ENCODE results near the gene PKNOX2. TPM values are rescaled to one million over a fixed set of nuclear protein-coding genes. Genes with fewer than 3 reads are reported as not detected.

PKNOX2 gene
- total and polyA plus RNA-seq, 2 of the 4 experiments (the other 2 are of a cell fraction) = 0.72 to 2.3 TPM

DNA sequence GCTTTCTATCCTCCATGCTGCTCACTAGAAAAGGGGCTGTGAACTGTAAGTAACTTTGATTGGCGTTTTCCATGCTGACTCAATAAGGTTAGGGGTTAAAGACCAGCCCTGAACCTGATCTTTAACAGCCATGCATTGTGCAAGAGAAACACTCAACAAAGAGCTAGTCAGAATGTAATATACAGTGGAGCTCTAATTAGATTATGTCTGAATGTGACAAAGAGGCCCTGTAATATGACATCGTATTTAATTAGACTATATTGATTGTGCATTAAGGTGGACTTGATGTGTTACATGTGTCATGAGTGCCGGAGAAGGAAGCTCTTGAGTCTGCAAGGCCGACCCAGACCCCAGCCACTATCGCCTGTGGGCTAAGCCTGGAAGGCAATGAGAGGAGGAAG, 70.5 kb downstream of the PKNOX2 start:
- Histone ChIP-seq H3K4ac (ENCODE audit: low read depth, low read length) (no peak overlapping the region), H2BK20ac (ENCODE audit: low read depth, low read length) (no peak overlapping the region), H2BK120ac (ENCODE audit: low read depth, low read length) (no peak overlapping the region), H3K56ac (ENCODE audit: extremely low read depth, insufficient read depth, low read length) (no peak overlapping the region), H3K23ac (ENCODE audit: low read depth, low read length) (no peak overlapping the region), H3K9me1 (ENCODE audit: insufficient read depth, low read length) (no peaks in the 10 kb centered on the region), H4K8ac (ENCODE audit: low read depth in 2 of 2, low read length in 2 of 2) (no peak overlapping the region), H3K14ac (replicated peaks; ENCODE audit: low read depth, low read length) (no peak overlapping the region), H4K5ac (ENCODE audit: low read depth, low read length) (no peak overlapping the region), H3K18ac (ENCODE audit: low read depth, low read length) (no peak overlapping the region), H2BK15ac (ENCODE audit: low read depth, low read length) (no peak overlapping the region), H2AK9ac (replicated peaks; ENCODE audit: low read depth, low read length, poor library complexity) (no peak overlapping the region), H3K4me2 (ENCODE audit: low read depth, low read length) (no peak overlapping the region), H2AK5ac (ENCODE audit: low read depth, low read length) (no peak overlapping the region), H3K4me3 (ENCODE audit: insufficient read depth, low read depth, low read length) (no peak overlapping the region), H2AFZ (replicated peaks; ENCODE audit: low read length, poor library complexity) (no peak overlapping the region), H3K9me3 (ENCODE audit: control insufficient read depth, insufficient read depth, low read length) (peaks cover 4% of the 10 kb centered on the region), H3K79me1 (ENCODE audit: low read depth in 1 of 2, low read length in 2 of 2) (no peaks in the 10 kb centered on the region), H3K9ac (ENCODE audit: low read depth, low read length) (no peak overlapping the region), H3K4me1 (ENCODE audit: control insufficient read depth, insufficient read depth, low read length) (no peaks in the 10 kb centered on the region), H4K20me1 (ENCODE audit: insufficient read depth, low read length) (no peaks in the 10 kb centered on the region), H3K36me3 (ENCODE audit: control insufficient read depth, insufficient read depth, low read length) (no peaks in the 10 kb centered on the region), H2BK5ac (ENCODE audit: low read depth, low read length, poor library complexity, severe bottlenecking) (no peak overlapping the region), H4K91ac (ENCODE audit: insufficient read depth, low read depth, low read length) (no peak overlapping the region), H3K27me3 (ENCODE audit: control insufficient read depth, insufficient read depth, low read length) (peaks cover 3% of the 10 kb centered on the region), H3K27ac (ENCODE audit: insufficient read depth, low read length) (no peak overlapping the region)
- dilution Hi-C loops (cut with HindIII; ENCODE audit: low sequenced_read_pairs, unreplicated experiment) (no loop called here), intact Hi-C loops (cut with micrococcal nuclease) (no loop called here), in situ Hi-C loops (cut with MboI; ENCODE audit: low sequenced_read_pairs) (no loop called here)
- DNase-seq (no peak), ATAC-seq (ENCODE audit: low read depth) (no peak)
- no peak for TF ChIP-seq POLR2A (IDR thresholded peaks at IDR 0.05; ENCODE audit: low read depth, low read length)
- no peak for TF ChIP-seq RFX5 (IDR thresholded peaks at IDR 0.05; ENCODE audit: low read depth, low read length)
- TF ChIP-seq NFE2L2 (IDR thresholded peaks at IDR 0.05; ENCODE audit: low read depth, low read length) = no peak
- TF ChIP-seq FOS (IDR thresholded peaks at IDR 0.05; ENCODE audit: low read depth, low read length) = no peak
- no peak for TF ChIP-seq CHD1 (IDR thresholded peaks at IDR 0.05; ENCODE audit: low read depth, low read length)
- ChIA-PET CTCF (no interaction called here), POLR2A (ENCODE audit: unreplicated experiment) (no interaction called here)
- no CpG with 5 or more reads among the region's 5 CpGs for WGBS, 2 experiments (ENCODE audit: extremely low coverage in 2 of 2, insufficient read length in 1 of 2)
- BruUV-seq (replicated peaks) = no TSS peak

Data from IMR-90 (cell line).